Fibroblast of villous mesenchyme (primary cell): ENCODE results near the gene KLRK1. TPM values are rescaled to one million over a fixed set of nuclear protein-coding genes. Genes with fewer than 3 reads are reported as not detected.
"Not testable (repeated sequence)": the region's sequence is repeated elsewhere in the genome, so short reads cannot be mapped to it uniquely, and the experiment has no call there.

ENCODE experiments used
- DNase-seq: peaks from one replicate; pipeline ENCODE4 v3.0.0-alpha.2; 2010; ENCODE audit warnings: low read depth
- H3K4me3 ChIP-seq: 2 replicates; pipeline ENCODE4 v1.5.1; 2011; ENCODE audit warnings: low read depth, mild to moderate bottlenecking, low read length
- total RNA-seq: library from RNA; depleted of rRNA; stranded (reverse); fragments of >200 nt; gene quantifications from 2 replicates; pipeline ENCODE4 v1.2.3, GENCODE V29; 2012
- TF ChIP-seq, protein P1 (sequence below): IDR thresholded peaks from 2 replicates; pipeline ENCODE4 v1.5.1; 2012; ENCODE audit warnings: low read depth, mild to moderate bottlenecking, low read length; ENCODE audit not compliant: insufficient read depth

KLRK1 gene
- total RNA-seq, 1 donor = not detected

DNA sequence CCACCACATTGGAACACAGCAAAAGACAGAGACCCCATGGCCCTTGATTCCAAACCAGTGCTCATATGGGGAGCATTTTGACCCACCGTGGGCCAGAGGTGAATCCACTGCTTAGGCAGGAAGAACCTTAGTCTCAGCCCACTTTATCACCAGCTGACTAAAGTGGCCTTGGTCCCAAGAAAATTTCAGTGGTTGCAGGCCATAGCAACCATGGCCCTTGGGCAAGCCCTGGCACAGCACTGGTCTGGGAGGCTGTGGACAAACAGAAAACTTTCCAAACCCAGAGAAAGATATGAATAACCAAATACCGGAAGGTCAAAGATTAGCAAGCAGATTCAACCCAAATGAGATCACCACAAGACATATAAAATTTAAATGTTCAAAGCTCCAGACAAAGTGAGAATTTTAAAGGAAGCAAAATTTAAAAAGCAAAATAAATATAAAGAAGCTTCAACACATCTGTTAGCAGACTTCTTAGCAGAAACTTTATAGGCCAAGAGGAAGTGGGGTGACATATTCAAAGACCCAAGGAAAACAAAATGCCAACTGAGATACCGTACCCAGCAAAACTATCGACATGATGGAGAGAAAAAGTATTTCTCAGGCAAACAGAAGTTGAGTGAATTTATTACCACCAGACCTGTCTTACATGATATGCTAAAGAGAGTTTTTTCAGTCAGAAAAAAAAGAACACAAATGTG lies 7.8 kb downstream of the KLRK1 start:
- no peak for DNase-seq
- TF ChIP-seq, protein P1, sequence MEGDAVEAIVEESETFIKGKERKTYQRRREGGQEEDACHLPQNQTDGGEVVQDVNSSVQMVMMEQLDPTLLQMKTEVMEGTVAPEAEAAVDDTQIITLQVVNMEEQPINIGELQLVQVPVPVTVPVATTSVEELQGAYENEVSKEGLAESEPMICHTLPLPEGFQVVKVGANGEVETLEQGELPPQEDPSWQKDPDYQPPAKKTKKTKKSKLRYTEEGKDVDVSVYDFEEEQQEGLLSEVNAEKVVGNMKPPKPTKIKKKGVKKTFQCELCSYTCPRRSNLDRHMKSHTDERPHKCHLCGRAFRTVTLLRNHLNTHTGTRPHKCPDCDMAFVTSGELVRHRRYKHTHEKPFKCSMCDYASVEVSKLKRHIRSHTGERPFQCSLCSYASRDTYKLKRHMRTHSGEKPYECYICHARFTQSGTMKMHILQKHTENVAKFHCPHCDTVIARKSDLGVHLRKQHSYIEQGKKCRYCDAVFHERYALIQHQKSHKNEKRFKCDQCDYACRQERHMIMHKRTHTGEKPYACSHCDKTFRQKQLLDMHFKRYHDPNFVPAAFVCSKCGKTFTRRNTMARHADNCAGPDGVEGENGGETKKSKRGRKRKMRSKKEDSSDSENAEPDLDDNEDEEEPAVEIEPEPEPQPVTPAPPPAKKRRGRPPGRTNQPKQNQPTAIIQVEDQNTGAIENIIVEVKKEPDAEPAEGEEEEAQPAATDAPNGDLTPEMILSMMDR = no peak
- no peak overlapping the region for H3K4me3 ChIP-seq

DNA sequence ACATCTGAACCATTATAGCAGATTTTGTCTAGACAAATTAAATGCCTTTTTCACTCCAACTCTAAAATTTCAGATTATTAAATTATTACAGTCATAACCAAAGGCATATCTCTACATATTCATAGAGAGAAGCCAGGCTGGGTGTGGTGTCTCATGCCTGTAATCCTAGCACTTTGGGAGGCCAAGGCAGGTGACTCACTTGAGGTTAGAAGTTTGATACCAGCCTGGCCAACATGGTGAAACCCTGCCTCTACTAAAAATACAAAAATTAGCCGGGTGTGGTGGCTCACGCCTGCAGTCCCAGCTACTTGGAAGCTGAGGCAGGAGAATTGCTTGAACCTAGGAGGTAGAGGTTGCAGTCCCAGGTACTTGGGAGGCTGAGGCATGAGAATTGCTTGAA lies 11.1 kb downstream of the KLRK1 start:
- not testable (repeated sequence) for H3K4me3 ChIP-seq, DNase-seq

DNA sequence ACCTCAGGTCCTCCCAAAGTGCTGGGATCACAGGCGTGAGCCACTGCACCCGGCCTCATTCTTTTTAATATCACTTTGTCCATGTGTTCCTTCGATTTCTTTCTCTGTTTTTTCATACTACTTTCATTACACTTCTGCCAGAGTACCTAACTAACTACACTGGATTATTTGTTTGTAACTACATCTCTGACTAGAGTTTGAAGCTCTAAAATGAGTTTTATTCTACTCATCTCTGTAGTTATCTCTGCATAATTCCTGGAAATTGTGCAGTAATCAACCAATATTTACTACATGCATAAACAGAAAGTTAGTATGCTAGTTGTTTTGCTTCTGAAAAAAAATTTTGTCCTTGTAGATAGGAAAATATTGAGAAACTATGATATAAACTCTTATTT lies 15.2 kb downstream of the KLRK1 start:
- H3K4me3 ChIP-seq = no peak overlapping the region
- TF ChIP-seq, protein P1 = no peak

DNA sequence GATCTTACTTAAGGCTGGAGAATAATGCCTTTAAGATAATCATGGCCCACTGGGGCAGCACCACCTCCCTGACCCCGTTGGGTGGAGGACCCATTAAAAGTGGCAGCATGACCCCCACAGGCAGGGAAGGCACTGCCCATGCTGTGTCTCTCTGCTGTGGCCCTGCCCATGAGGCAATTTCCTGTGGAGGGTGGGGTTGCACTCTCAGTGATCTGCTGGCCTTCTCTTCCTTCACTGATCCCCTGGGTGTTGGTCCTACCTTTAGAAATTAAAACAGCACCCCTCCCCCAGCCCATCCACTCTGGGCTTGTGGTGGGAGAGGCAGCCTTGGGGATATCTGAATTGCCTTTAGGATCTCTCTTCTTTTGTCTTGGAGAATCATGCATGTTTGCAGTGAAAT lies 17.3 kb downstream of the KLRK1 start:
- no peak overlapping the region for H3K4me3 ChIP-seq
- DNase-seq = no peak
- TF ChIP-seq, protein P1 = no peak

More for the DNA sequence above, 15.2 kb downstream of the KLRK1 start:
- DNase-seq = no peak

DNA sequence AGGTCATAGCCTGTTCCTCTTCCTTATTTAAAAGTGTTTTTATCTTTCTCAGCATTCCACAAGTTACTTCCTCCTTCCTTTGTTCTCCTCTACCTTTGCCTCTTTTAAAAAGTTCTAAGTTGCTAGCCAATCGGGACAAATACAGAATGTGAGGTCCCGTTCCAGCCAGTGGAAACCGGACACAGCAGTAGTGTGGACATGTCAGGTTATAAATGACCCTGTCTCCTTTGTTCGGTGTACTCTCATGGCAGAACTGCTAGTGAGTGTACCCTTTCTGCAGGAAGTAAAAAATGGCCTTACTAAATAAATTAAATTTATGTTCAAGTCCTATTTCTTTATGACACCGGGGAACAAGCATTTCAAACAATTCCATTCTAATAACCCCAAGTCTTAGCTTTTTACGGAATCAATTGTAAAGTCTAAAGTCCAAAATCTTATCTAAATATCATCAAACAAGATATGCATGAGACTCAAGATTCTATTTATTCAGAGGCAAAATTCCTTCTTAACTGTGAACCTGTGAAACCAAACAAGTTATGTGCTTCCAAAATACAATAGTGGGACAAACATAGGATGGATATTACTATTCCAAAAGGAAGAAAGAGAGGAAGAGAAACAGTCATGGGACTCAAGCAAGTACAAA lies 17.8 kb downstream of the KLRK1 start:
- not testable (repeated sequence) for DNase-seq, H3K4me3 ChIP-seq

DNA sequence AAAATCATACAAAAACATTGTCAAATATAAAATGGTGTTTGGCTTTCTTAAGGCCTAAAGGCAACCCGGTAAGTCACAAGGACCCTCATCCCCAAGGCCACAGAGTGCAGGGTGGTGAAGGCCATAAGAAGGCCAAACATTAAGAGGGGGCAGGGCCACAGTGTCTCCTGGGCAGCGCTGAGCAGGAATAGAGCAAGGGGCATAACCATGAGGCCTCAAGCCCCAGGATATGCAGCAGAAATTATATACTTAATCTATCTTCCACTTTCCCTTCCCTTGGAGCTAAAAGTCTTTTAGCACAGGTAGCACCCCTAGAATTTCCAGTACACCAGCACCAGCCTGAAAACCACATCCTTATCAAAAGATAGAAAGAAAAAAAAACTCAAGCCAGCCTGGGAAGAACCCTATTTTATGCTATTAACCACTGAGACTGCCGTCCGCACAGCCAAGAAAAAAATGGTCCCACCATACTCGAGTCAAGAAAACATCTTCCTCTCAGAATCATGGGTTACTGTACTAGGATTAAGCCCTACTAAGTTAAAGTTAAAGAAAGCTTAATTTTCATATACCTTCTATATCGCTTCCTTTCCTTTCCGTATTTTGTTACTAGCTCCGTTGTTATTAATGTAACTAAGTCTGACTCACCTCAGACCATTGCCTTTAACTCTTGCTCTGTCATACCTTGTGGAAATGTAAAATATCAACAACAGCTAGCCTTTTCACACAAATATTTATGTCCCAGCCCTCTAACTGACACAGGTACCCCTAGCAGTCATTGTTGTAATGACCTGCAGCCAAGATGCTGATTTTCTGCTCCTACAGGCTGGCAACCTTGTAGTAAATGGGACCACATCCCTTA lies 20.1 kb downstream of the KLRK1 start:
- H3K4me3 ChIP-seq = no peak overlapping the region
- DNase-seq = no peak
- TF ChIP-seq, protein P1 = no peak

DNA sequence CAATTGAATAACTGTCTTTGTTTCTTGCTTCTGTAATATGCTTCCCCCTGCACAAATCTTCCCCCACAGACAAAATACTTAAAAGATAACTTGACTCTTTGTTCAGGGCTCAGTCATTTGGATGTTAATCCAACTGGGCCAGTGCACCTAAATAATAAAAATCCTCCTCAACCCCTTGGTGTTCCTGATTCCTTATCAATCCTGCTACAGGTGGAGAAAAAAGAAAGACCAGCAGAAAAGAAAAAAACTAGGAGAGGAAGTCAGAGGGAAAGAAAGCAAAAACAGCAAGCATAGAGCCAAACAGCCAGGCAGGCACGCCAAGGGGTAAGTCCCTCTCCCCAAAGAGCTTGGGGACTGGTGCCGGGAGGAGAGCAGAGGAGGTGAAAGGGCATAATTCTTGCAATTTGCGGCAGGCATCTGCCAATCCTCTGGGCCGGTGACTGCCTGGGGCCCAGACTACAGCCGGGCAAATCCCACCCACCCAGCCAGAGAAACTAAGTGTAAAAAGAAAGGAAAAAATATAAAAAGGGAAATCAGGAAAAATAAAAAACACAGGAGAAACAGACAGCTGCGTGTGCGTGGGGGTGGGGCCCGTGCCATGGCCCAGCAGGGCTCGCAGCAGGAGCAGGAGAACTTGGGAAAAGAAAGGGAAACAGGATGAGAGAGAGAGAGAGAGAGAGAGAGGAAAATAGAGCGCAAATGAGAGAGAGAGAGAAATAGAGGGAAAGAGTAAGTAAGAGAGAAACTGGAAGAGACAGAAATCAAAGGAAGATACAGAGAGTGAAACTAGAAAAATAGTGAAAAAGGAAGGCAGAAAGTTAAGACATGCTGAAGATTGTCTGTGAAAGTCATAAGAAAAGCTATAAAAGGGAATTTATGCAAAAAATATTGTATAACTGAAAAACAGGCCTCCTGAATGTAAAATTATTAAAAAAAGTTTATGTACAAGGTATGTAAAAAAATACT lies 21.4 kb downstream of the KLRK1 start:
- TF ChIP-seq, protein P1 = no peak
- H3K4me3 ChIP-seq = no peak overlapping the region
- no peak for DNase-seq

DNA sequence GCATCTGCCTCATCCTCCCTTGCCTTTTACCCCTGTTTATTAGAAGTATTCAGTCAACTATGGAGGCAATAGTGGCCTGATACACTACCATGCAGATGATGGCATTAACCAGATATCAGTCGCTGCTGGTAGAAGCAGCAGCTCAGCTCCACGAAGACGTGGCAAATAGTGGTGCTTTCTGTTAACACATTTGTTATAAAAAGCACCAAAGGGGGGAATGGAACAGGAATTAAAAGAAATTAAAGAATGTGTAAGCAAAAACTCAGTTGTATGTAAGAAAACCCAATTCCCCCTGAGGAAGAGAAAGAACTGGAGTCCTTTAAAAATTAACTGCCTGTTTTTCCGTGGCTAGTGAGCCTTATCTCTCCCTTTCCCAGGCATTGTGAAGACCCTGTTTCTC lies 22.1 kb downstream of the KLRK1 start:
- H3K4me3 ChIP-seq, DNase-seq: not testable (repeated sequence)
